GM21576 (cell line): ENCODE results near the gene PLEKHH2.
A peak's percentile ranks its signal among the peaks of the same experiment; 100 is the strongest.

Source experiments
- ATAC-seq: cut with Tn5 transposase; IDR thresholded peaks from one replicate; pipeline ENCODE4 v1.9.1; 2021; ENCODE audit warnings: mild to moderate bottlenecking, moderate library complexity; ENCODE audit not compliant: unreplicated experiment

The PLEKHH2 gene

GRCh38 chr2:43758739-43759138, 121.7 kb downstream of the PLEKHH2 start:
- no peak for ATAC-seq

- ATAC-seq, result no peak
These were observed 122.1 kb downstream of the PLEKHH2 start for GRCh38 chr2:43759195-43759594.

GRCh38 chr2:43762286-43762685, 125.2 kb downstream of the PLEKHH2 start:
- no peak for ATAC-seq

- no peak for ATAC-seq
These were observed 126.0 kb downstream of the PLEKHH2 start for GRCh38 chr2:43763091-43763490.

- ATAC-seq, result no peak
These were observed 127.1 kb downstream of the PLEKHH2 start for GRCh38 chr2:43764086-43764705.

- no peak for ATAC-seq
These were observed 128.9 kb downstream of the PLEKHH2 start for GRCh38 chr2:43766006-43766405.

- peak; percentile 99 for ATAC-seq
These were observed 137.0 kb downstream of the PLEKHH2 start, which contains the start of gene DYNC2LI1 for GRCh38 chr2:43773876-43774613. TSS of gene DYNC2LI1 (plus strand) at chr2:43774039. CDS start at chr2:43774139, 100 bp downstream.

- no peak for ATAC-seq
These were observed 137.6 kb downstream of the PLEKHH2 start for GRCh38 chr2:43774617-43775016.

- no peak for ATAC-seq
These were observed 139.3 kb downstream of the PLEKHH2 start for GRCh38 chr2:43776324-43776723.

GRCh38 chr2:43777306-43777926, 140.4 kb downstream of the PLEKHH2 start:
- no peak for ATAC-seq

GRCh38 chr2:43778233-43778632, 141.2 kb downstream of the PLEKHH2 start:
- no peak for ATAC-seq

- ATAC-seq, result no peak
These were observed 150.8 kb downstream of the PLEKHH2 start for GRCh38 chr2:43787895-43788294.

- no peak for ATAC-seq
These were observed 151.6 kb downstream of the PLEKHH2 start for GRCh38 chr2:43788646-43789045.

GRCh38 chr2:43790147-43790546, 153.1 kb downstream of the PLEKHH2 start:
- ATAC-seq, result no peak

GRCh38 chr2:43791035-43791765, 154.1 kb downstream of the PLEKHH2 start:
- ATAC-seq, result no peak

GRCh38 chr2:43792653-43793052, 155.6 kb downstream of the PLEKHH2 start:
- no peak for ATAC-seq

GRCh38 chr2:43794956-43795355, 157.9 kb downstream of the PLEKHH2 start:
- no peak for ATAC-seq

GRCh38 chr2:43796206-43796605, 159.1 kb downstream of the PLEKHH2 start:
- no peak for ATAC-seq

- no peak for ATAC-seq
These were observed 161.2 kb downstream of the PLEKHH2 start for GRCh38 chr2:43798300-43798699.

- no peak for ATAC-seq
These were observed 163.8 kb downstream of the PLEKHH2 start for GRCh38 chr2:43800894-43801293.

GRCh38 chr2:43802135-43802534, 165.1 kb downstream of the PLEKHH2 start:
- ATAC-seq, result no peak
